NCI-H748 (cell line): ENCODE results near the gene RORC.
"Not testable (repeated sequence)": the region's sequence is repeated elsewhere in the genome, so short reads cannot be mapped to it uniquely, and the experiment has no call there.

ENCODE experiments used
- DNase-seq: peaks from one replicate; lab custom pipeline; 2025; ENCODE audit not compliant: unreplicated experiment; lab: John Stamatoyannopoulos, UW

RORC gene

DNA sequence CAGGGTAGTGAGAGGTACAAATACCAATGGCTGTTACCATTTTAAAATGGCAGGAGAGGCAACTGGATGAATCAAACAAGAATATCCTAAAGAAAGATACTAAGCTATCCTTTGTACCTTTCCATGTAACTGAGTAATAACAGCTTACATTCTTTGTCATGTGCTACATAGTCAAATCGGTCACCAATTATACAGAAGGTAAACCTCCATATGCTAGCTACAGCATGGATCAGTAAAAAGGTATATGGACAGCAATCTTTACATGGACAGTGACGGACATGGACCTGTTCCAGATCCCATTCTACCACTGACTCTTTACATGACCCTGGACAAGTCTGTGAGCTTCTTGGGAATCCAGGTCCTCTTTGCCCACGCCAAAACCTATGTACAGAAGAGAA is 54.9 kb downstream of the RORC start:
- DNase-seq, result no peak

DNA sequence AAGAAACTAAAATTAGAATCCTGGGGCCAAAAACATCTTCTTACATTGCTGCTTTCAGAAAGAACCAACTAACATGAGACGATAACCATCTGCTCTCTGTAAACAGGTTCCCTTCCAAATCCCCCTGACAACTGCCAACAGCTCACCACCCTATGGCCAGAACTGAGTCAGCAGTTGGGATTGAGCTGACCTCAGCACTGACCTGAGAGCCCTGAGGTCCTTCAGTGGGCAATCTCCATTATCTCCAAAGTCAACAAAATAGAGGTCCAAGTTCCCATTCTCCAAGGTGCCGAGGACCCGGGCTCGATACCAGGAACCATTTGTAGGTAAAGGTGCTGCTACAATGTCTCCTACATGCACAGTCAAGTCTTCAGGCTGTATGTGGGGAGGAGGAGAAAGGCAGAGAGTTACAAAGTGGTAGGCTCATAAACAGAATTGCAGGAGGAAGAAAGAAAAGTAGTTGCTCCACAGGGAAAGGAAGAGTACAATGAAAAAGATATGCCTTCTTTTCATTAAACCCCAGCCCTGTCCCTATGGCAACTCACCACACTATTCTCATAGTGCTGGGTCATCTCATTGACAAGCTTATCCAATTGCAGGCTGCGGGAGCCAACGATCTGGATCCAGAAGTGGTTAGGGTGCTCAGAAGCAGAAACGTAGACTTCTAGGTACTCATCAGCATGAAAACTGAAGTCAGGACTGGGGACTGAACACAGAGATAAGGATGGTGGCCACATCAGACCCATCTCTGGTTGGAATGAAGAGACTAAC is 55.5 kb downstream of the RORC start:
- DNase-seq, result no peak

DNA sequence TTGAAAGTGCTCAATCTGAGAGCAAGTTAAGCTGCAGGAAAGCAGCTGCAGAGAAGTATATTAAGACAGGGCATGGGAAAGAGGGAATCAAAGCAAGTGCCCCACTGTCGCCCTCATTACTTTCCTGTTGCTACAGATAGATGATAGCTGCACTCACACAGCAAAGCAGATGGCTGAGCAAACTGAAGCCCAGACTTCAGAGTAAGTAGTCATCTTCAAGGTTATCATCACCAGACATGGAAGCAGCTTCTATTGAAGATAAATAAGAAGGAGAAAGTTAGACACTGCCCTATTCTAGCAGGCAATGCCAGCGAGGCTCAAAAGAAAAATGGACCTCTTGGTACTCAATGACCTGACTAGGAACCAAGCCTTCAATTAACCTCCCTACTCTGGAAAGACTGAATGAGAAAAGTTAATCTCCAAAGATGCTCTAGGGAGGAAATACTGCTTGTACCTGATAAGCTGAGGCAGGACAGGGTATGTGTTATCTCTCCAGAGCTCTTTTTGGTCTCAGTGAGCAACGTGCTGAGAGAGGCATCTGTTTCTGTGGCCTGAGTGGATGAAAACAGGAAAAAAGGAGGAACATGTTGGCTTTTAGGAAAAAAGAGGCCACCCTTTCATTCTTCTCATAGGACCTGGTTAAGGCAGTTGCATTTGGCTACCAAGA is 57.2 kb downstream of the RORC start:
- no peak for DNase-seq

DNA sequence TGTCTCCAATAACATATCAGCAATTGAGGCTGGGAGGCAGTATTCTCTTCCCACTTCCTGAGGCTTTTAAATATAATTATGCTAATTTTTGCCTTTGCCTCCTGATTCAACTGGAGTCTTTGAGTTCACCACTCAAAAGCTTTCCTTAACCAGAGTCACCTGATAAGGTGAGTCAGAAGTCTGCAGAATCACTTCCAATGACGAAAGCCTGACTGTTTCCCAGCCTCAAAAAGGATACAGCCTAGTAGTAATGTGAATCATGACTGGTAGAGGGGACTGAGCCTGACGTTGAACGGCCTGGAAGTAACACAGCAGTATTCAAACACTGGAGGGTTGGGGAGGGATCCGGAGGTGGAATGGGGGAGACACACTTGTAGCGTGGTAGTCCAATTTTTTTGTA is 57.9 kb downstream of the RORC start:
- no peak for DNase-seq

DNA sequence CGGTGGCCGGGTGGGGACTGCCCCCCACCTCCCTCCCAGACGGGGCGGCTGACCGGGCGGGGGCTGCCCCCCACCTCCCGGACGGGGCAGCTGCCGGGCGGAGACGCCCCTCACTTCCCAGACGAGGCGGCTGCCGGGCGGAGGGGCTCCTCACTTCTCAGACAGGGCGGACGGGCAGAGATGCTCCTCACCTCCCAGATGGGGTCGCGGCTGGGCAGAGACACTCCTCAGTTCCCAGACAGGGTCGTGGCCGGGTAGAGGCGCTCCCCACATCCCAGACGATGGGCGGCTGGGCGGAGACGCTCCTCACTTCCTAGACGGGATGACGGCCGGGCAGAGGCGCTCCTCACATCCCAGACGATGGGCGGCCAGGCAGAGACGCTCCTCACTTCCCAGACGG is 62.3 kb downstream of the RORC start:
- not testable (repeated sequence) for DNase-seq

DNA sequence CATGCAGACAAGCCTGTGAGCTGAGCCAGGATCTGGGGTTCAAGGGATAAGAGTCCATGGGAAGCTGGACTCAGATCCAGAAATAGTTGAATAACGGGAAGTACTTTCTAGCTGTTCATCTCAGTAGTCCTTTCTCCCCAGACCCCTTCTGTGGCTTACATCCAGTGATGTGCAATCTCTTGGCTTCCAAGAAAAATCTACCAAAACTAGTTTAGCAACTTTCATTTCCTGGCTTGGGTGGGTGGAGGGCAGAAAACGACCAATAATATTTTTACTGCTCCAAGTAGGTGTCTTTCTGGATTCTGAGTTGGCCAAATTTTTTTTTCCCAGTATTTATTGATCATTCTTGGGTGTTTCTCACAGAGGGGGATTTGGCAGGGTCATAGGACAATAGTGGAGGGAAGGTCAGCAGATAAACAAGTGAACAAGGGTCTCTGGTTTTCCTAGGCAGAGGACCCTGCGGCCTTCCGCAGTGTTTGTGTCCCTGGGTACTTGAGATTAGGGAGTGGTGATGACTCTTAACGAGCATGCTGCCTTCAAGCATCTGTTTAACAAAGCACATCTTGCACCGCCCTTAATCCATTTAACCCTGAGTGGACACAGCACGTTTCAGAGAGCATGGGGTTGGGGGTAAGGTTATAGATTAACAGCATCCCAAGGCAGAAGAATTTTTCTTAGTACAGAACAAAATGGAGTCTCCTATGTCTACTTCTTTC is 63.1 kb downstream of the RORC start:
- peak; percentile 34 for DNase-seq

DNA sequence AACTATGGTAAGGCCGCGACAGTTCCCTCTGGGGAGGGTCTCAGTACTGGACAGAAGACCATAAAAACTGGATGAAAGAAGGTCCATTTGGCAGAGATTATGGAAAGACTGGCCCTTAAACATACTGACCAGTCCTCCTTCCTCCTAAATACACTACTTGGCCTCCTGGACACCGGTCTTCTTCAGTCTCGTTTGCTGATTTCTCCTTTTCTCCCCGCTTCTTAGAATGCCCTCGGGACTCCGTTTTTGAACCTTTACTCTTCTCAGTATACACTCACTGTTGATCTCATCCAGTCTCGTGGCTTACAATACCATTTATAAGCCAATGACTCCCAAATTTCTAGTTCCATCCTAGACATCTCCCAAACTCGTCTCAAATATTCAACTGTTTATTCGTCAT is 67.6 kb downstream of the RORC start:
- no peak for DNase-seq

DNA sequence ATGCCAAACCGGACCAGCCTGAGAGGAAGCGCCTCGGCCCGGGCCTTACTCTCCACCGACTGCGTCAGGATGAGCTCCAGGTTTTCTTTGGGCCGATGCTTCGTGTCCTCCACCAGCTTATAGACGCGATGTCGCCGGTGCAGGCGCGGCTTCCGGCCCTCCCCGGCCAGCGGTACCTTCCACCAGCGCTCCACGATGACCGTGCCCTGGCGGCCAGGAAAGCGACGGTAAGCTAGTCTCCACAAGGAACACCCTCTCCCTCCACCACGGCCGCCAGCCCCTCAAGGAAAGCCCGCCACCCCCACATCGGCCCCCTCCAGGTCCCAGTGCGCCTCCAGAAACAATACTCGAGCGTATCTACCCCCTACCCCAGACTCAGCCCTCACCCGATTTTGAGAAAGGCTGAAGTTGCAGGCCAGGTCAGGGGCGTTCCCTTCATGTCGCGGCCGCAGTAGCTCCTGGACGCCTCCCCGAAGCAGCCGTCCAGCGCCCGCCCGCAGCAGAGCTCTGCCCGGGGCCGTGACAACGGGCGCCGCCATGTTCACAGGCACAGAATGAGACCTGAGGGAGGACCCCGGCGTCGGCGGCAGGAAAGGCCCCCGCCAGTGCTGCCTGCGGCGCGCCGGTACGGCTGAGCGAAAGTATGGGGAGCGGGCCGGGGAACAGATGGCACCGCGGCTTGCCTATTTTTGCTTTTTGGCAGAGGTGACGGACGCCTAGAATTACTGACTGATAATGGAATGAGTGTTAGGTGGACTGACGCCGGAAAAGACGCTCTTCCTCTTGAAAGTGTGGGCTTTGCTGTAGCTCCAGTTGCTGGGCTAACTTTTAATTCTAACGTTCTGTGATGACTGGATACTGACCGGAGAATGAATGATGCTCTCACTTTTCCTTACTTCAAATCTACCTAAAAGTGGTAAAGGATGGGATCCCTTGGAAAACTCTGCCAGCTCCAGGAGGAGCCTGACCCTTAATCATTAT is 68.4 kb downstream of the RORC start, which contains the start of gene MRPL9:
Gene MRPL9, minus strand, starts transcription at position 556 of the 981 bp plus-strand sequence. Its CDS starts 17 bp downstream, at position 539.
- DNase-seq, result peak; percentile 83

DNA sequence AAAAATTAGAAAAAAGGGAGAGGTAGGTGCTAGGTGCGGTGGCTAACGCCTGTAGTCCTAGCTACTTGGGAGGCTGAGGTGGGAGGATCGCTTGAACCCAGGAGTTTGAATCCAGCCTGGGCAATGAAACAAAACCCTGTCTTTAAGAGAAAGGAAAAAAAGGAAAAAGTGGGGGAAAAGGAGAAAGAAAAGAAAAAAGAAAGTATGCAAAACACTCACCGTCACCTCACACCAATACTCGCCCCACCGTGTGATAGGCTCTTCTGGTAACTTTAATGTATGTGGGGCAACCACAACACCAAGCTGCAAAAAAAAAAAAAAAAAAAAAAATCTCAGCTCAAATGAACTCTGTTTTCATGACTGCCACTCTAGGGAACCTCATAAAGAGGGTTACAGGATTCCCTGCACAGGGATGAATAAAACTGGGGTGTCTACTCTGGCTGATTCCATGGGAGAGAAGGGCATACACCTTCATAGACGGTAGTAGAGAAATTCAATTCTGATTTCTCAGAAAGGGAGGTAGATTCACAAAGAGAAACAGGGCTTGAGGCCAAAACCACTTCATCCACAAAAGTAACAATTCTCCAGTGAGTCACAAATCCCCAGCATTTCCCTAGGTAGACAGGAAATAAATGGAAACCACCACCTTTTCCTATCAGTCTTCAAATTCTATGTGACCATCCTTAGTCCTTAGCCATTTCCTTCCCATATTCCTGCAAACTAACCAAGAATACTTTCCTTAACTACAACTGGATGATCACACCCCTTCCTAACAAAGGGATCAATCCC is 70.8 kb downstream of the RORC start:
- DNase-seq, result no peak

DNA sequence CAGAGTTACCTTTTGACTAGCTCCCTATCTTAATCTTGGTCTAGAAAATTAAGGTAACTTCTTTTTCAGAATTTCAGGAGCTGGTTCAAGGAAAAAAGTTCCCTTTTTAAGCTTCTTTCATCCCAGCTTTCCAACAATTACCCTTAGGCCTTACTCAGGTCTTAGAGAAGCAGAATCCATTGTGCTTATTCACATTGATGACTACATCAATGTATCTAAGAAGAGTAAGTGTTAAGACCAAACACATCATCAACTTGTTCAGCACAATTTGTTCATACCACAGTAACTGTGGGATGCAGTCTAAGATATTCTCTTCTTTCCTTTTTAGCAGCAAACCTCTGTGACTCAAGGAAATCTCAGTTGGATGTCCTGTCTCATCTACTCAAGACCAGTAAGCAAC is 72.4 kb downstream of the RORC start:
- no peak for DNase-seq

DNA sequence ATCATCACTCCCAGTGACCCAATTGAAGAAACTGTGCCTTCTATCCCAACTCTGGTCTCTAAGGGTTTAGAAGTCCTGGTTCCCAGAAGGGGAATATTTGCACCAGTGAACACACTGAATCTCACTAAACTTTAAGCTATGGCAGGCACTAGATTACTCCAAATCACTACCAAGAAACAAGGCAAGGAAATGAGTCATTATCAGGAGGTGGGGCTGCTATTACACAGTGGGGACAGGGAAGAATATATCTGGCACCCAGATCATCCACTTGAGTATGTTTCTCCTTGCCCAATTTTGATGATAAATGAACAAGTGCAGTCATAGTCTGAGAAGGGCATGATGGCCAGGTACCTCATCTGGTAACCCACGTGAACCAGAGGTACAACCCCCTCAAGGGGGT is 75.3 kb downstream of the RORC start:
- DNase-seq, result no peak
